ENCODE data around the gene CA11.

The CA11 gene

DNA sequence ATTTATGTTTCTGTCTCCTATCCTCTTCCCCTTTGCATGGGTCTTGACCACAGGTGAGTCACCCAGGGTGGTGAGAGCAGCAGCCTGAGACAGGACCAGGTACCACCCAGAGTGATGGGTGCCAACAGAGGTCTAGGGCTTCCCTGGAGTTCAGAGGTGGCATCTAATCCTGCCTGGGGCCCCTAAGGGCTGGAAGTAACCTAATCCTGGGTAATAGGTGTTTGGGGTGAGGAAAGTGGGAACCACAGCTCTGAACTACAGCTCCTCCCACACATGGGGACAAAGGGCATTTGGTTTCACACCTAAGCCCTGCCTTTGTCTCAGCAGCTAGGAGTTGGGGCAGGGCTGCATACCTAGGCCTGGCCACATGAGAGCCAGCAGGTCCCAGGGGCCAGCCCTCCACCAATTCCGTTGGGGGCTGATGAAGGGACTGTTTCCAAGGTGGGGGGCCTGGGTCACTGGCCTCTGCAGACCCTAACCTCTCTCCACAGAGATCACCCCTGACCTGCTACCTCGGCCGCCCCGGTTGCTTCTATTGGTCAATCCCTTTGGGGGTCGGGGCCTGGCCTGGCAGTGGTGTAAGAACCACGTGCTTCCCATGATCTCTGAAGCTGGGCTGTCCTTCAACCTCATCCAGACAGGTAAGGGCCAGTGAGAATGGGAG lies 18.7 kb downstream of the CA11 start:
- no peak for DNase-seq (ENCODE audit: low spot score)
- ChIA-PET CTCF (interaction anchor here (0.5 to 0.9 kb wide), 2 partner anchors 12 to 46 kb away, joined by 3 read pairs; no protein-coding TSS in a partner anchor), POLR2A (ENCODE audit: low non-redundant PET) (interaction anchor here (1.6 kb wide), 1 partner anchor 8 kb away, joined by 4 read pairs; the partner anchor contains the start of genes RPL18 and SPHK2)
- H3K27ac ChIP-seq: peak overlapping the region; percentile 99
- TF ChIP-seq, protein P1, sequence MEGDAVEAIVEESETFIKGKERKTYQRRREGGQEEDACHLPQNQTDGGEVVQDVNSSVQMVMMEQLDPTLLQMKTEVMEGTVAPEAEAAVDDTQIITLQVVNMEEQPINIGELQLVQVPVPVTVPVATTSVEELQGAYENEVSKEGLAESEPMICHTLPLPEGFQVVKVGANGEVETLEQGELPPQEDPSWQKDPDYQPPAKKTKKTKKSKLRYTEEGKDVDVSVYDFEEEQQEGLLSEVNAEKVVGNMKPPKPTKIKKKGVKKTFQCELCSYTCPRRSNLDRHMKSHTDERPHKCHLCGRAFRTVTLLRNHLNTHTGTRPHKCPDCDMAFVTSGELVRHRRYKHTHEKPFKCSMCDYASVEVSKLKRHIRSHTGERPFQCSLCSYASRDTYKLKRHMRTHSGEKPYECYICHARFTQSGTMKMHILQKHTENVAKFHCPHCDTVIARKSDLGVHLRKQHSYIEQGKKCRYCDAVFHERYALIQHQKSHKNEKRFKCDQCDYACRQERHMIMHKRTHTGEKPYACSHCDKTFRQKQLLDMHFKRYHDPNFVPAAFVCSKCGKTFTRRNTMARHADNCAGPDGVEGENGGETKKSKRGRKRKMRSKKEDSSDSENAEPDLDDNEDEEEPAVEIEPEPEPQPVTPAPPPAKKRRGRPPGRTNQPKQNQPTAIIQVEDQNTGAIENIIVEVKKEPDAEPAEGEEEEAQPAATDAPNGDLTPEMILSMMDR (conservative IDR thresholded peaks at IDR 0.05; ENCODE audit: low read depth): no peak

DNA sequence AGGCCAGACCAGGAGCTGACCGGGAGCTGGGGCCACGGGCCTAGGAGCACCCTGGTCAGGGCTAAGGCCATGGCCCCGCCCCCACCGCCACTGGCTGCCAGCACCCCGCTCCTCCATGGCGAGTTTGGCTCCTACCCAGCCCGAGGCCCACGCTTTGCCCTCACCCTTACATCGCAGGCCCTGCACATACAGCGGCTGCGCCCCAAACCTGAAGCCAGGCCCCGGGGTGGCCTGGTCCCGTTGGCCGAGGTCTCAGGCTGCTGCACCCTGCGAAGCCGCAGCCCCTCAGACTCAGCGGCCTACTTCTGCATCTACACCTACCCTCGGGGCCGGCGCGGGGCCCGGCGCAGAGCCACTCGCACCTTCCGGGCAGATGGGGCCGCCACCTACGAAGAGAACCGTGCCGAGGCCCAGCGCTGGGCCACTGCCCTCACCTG lies 20.1 kb downstream of the CA11 start:
- ChIA-PET CTCF (interaction anchor here (0.6 kb wide), 1 partner anchor 48 kb away, joined by 3 read pairs; no protein-coding TSS in a partner anchor), POLR2A (ENCODE audit: low non-redundant PET) (no interaction called here)
- TF ChIP-seq, protein P1 (conservative IDR thresholded peaks at IDR 0.05; ENCODE audit: low read depth): no peak
- peak overlapping the region; percentile 99 for H3K27ac ChIP-seq
- no peak for DNase-seq (ENCODE audit: low spot score)

DNA sequence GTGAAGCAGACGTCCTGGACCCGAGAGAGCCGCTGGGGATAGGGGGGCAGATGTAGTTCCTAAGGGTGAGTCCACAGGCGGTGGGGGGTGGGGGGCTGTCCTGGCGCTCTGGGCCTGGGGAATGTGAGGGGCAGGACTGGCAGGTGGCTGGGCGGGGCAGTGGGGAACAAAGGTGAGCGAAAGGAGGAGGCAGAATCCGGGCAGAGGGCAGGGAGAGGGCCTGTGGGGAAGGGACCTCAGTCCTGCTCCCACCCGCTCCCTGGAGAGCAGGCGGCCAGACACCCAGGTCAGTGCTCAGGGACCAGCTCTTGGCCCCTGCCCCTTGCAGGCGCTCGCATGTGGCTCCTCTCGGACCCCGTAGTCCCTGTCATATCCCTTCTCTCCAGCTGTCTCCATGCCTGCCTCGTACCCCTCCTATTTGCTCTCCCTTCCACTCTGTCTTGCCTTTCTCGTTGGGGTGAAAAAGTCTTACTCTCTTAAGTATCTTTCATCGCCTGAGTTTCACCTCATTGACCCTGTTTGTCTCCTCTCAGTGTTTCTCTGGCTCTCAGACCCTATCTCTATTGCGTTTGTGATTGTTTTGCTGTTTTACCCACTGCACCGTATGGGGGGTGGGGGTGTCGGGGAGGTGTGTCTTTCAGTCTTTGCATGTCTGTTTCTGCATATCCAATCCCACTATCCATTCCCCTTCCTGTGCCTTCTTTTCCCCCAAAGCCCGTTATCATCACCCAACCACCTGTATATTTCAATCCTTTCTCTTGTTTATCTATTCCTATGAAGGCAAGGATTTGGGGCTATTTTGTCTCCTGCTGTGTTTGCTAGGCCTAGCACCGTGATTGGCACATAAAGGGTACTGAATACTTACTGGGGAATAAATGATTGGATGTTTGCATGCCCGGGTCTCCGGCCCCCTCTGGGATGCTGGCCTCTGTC lies 20.9 kb downstream of the CA11 start:
- peak overlapping the region; percentile 99 for H3K27ac ChIP-seq
- DNase-seq (ENCODE audit: low spot score): no peak
- POLR2A ChIA-PET (ENCODE audit: low non-redundant PET): no interaction called here

DNA sequence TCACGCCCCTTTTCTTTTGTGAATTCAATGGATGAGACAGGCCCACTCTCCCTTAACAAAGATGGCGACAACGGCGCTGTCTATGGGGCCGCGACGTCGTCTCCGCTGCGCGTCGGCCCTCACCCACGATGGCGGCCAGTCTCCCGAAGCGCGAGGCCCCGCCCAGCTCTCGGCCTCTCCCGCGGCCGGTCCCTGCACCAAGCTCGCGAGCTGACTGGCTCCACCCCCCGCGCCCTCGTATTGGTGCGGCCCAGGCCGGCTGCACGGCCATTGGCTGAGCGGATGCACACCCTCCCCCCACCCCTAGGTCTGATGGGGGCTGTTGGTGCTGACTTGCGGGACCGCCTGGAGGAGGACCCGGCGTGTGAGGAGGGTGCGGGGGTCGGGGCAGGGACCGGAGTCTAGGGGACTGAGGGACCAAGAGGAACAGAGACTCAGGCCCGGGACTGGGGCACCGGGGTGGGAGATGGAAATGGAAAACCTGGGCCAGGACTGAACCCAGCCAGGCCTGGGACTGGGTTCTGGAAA lies 21.9 kb downstream of the CA11 start:
- ChIA-PET CTCF (no interaction called here), POLR2A (ENCODE audit: low non-redundant PET) (no interaction called here)
- peak overlapping the region; percentile 99 for H3K27ac ChIP-seq
- peak; percentile 92 for DNase-seq (ENCODE audit: low spot score)
- TF ChIP-seq, protein P1 (conservative IDR thresholded peaks at IDR 0.05; ENCODE audit: low read depth): no peak

More for the DNA sequence above, 20.9 kb downstream of the CA11 start:
- TF ChIP-seq, protein P1 (conservative IDR thresholded peaks at IDR 0.05; ENCODE audit: low read depth): no peak
- CTCF ChIA-PET: no interaction called here

DNA sequence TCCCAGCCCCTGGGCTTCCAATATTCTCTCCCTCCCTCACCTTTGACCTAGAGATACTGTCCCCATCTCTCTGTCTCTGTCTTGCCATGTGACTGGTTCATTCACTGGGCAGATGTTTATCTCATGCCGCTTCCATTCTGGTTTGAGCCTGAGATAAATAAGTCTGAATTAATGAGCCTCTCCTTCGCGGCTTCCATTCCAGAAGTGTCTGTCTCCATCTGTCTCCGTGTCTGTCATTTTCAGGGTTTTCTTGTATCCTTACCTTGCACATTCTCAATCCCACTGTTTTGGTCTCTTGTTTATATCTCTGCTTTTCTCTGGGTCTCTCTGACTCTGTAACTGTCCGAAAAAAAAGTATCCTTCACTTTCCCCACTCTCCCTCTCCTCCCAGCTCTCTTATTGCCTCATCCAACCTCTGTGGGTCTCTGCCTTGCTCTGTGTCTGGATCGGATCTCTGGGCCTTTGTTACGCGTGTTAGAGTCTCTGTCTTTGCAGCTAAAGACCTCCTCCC lies 22.4 kb downstream of the CA11 start:
- DNase-seq (ENCODE audit: low spot score): no peak
- peak overlapping the region; percentile 99 for H3K27ac ChIP-seq
- ChIA-PET POLR2A (ENCODE audit: low non-redundant PET) (no interaction called here), CTCF (no interaction called here)
- TF ChIP-seq, protein P1 (conservative IDR thresholded peaks at IDR 0.05; ENCODE audit: low read depth): no peak

Measured in RWPE1 (cell line).